Suppressor macrophage treated with lipopolysaccharide for 4 hours (primary cell): ENCODE results near the gene TALDO1.
A peak's percentile ranks its signal among the peaks of the same experiment; 100 is the strongest.

Source experiments
- DNase-seq: peaks from one replicate; pipeline ENCODE4 v3.0.0-alpha.2; 2020

Gene TALDO1

DNA sequence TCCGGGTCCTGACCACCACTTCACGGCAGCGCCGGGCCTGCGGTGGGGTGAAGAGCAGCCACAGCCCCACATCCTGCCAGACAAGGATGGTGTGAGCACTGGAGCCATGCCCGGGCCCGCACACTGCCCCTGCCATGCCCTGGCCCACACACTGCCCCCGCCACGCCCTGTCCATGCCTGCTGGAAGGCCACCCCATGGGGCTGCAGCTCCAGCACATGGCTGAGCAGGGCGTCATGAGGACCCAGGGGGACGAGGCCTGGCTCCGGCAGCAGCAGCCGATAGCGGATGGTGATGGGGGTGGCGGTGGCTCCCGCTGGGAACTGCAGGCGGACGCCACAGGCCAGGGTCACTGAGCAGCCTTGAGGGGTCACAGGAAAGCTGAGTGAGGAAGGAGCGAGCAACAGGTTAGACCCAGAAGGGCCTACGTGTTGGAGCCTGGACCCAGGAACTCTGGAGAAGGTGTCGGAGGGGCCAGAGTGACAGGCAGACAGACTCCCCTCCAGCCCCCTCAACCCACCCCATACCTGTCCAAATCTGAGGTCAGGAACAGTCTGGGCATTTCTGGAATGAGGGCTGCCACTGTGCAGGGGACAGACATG, 54.9 kb downstream of the TALDO1 start:
- DNase-seq, result no peak

GRCh38 chr11:802693-803466, 55.6 kb downstream of the TALDO1 start:
- no peak for DNase-seq

DNA sequence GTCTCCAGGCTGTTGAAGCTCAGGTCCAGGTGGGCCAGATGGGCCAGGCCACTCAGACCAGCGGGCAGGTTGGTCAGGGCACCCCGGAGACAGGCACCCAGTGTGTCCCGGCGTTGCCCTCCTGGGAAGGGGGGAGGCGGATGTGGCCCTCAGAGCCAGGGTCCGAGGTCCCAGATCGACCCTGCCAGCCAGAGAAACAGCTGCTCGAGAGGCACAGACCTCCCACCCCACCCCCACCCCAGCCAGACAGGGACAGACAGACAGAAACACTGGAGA, 56.1 kb downstream of the TALDO1 start:
- no peak for DNase-seq

DNA sequence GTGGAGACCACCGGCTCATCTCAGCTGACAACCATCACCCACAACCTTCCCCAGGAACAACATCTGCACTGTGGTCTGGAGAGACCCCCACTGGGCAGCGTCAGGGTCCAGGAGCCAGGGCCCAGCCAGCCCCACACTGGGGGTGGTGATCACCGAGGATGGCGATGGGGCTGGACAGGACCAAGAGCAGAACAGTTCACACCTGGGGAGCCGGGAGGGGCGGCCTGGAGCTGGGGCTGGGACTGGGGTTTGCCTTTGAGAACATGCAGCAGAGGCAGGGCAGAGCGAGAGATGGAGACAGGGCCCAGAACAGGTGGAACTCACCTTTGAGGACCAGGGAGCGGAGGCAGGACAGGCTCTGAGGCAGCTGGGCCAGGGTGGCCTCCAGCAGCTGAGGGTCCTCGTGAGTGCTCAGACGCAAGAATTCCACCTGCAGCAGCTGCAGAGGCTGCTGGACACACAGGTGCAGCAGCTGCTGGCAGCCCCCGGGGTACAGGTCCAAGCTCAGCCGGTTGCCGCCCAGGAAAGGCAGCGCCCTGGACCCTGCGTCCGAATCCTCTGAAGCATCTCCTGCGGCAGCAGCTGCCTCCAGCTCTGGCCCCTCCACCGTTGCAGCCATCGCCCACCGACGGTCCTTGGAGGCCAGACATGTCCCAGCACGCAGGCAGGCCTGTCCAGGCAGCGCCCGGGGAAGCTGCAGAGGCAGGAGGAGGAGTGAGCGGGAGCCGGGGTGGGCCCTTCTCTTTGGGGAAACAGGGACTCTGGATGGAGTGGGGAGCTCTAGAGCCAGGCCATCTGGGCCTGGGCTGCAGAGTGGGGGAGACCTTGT, 56.7 kb downstream of the TALDO1 start:
- no peak for DNase-seq

DNA sequence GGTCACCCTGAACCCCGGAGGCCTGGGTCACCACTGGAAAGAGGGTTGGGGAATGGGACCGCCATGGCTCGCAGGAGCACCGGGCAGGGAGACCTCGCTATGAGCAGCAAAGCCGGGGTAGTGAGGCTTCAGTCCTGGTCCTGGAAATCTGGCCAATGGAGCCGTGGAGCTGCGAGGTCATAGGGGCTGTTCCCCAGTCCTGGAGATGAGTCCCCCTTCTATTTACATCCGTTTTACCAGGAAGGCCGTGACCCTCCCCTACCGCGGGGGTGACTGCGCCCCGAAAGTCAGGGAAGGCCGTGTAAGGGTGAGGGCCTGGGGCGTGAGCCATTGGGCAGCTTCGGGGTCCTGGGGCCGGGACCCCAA, 57.3 kb downstream of the TALDO1 start:
- DNase-seq, result no peak

- DNase-seq, result no peak
Measured at GRCh38 chr11:808427-809286, 61.4 kb downstream of the TALDO1 start.

GRCh38 chr11:809287-810039, 62.2 kb downstream of the TALDO1 start, which contains the start of gene RPLP2:
Gene RPLP2, plus strand, starts transcription at chr11:809967. Its CDS starts 268 bp downstream, at chr11:810235.
- peak; percentile 99 for DNase-seq

GRCh38 chr11:810040-810567, 62.8 kb downstream of the TALDO1 start:
- DNase-seq, result no peak

DNA sequence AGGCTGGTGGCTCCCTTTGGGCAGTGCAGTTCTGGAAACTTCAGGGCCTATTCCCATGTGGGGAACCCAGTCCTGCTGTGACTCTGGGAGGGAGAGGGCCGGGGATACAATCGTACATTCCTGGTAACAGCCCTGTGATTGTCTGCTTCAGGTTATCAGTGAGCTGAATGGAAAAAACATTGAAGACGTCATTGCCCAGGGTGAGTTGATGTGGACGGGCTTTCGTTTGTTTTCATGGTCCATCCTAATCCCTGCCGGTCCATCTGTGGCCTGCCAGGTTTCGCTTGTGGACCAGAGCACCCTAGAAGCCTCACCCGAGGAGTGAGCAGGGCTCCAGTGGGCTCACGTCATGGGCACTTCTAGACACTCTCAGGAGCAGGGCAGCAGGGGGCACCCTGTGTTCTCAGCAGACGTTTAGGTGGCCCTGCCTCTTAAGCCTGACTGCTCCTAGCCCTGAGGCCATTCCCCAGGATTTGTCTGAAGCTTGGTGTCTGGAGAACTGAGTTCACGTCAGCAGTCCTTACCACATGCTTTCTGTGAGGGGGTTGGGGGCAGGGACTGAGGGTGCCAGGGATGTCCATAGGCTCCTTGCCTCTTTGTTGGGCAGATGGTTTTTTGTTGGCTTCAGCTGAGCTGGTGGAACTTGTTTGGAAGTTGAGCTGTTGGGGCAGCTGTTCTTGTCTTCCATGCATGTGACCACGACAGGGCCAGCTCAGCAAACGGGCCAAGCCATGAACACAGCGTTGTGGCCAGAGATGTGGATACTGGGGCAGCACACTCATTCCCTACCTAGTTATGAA, 64.4 kb downstream of the TALDO1 start:
- no peak for DNase-seq

- DNase-seq, result no peak
Measured at GRCh38 chr11:812390-812789, 65.1 kb downstream of the TALDO1 start.

DNA sequence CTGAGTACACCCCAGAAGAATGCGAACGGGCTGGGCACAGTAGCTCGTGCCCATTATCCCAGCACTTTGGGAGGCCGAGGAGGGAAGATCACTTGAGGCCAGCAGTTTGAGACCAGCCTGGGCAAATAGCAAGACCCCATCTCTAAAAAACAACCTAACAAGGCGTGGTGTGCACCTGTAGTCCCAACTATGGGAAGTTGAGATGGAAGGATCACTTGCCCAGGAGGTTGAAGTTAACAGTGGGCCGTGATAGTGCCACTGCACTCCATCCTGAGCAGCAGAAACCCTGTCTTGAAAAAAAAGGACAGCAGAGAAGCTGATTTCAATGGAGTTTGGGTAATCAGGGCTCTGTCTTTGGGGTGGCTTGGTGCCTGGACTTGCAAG, 65.8 kb downstream of the TALDO1 start:
- DNase-seq, result no peak

DNA sequence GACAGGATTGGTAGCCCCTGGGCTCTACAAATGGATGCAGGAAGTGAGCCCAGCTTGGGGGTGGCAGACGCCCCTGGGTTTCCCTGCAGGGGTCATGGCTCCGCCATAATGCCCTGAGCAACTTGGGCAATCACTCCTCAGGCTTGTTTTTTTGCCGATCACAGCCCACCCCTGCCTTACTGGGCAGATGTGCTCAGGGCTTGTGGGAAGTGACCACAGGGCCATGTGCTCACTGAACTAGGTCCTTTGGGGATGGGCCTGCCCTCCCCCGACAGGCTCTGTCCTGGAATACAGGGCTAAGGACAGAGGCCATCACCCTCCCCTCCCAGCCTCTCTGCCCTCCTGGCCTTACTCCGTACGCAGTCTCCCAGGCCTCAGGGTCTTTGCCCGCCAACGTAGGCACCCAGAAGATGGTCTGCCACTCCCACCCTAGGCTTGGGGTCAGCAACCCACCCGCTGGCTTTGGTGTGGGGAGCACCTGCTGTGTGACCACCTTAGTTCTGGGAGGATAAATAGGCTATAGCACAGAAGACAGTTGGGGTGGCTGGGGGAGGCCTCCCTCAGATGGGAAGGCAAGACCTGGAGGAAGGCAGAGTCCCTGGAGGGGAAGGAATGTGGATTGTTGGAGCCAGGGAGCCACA, 66.3 kb downstream of the TALDO1 start:
- DNase-seq, result no peak
